Inferior parietal cortex (tissue), 1 donor: ENCODE results near the gene ZNF275.
"Not testable (repeated sequence)": the region's sequence is repeated elsewhere in the genome, so short reads cannot be mapped to it uniquely, and the experiment has no call there.

Experiments
- DNase-seq: peaks from one replicate; pipeline ENCODE4 v3.0.0-alpha.2; 2016; ENCODE audit errors: extremely low spot score

Gene ZNF275

GRCh38 chrX:153387987-153388721, 54.2 kb downstream of the ZNF275 start:
- DNase-seq, result no peak

DNA sequence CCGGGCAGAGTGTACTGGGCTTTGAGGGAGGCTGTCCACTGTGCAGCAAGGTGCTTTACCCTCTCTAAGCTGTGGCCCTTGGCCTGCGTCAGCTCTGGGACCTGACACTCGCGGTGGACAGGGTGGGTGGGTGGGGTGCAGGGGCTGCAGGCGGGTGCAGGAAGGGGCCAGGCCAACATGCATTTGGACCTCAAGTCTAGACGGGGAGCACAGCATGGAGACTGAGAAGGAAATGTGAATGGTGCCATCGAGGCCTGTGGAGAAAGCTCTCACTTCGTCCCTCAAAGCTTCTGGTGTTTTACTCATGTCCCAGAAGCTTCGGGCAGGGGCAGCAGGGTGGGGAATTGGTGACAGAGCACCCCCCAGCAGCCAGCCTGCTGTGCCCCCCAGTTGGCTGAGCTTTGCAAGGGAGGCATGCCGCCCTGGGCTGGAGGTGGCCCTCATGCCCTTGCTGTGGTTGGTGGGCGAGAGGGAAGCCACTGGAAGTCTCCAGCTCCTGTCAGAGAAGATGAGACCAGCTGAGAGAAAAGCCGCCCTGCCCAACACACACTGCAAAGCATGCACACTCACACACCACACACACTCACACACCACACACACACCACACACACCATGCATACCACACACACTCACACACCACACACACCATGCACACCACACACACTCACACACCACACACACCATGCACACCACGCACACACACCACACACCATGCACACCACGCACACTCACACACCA, 54.9 kb downstream of the ZNF275 start:
- no peak for DNase-seq

- not testable (repeated sequence) for DNase-seq
These were observed 55.5 kb downstream of the ZNF275 start for GRCh38 chrX:153389460-153389768.

- no peak for DNase-seq
These were observed 58.8 kb downstream of the ZNF275 start for GRCh38 chrX:153392642-153393321.

GRCh38 chrX:153394612-153395011, 60.7 kb downstream of the ZNF275 start:
- no peak for DNase-seq

DNA sequence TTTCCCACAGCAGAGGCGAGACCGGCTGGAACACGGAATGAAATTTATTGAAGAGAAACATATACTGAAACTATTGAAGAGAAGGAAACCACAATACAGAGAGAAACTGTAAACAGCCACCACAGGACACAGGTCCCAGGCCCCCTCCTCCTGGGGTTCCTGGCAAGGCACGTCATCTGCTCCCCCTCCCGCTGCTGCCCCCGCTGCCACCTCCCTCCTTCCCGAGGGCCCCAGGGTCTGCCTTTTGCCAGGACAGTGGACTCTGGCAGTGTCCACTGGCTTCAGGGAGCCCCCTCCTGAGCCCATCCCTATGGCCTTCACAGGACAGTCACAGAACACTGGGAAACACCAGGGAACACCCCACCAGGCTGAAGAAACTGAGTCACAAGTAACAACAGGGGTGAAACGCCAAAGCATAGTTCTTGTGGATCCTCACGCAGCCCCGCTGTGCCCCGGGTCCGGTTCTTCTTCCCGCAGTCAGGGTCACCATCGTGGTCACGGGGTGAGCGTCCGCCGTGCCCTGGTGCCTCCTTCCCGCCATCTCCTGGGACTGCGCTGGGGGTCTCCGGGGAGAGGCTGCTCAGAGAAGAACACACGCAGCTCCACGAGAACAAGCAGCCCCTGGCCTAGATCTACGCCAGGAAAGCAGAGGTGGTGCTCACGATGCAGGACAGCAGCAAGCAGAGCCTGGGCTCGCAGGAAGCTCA, 61.8 kb downstream of the ZNF275 start:
- no peak for DNase-seq

GRCh38 chrX:153396320-153397195, 62.6 kb downstream of the ZNF275 start:
- DNase-seq, result no peak

- no peak for DNase-seq
These were observed 63.5 kb downstream of the ZNF275 start for GRCh38 chrX:153397256-153397960.

- no peak for DNase-seq
These were observed 64.5 kb downstream of the ZNF275 start for GRCh38 chrX:153398275-153398960.

GRCh38 chrX:153400146-153401132, 66.5 kb downstream of the ZNF275 start:
- DNase-seq, result no peak

DNA sequence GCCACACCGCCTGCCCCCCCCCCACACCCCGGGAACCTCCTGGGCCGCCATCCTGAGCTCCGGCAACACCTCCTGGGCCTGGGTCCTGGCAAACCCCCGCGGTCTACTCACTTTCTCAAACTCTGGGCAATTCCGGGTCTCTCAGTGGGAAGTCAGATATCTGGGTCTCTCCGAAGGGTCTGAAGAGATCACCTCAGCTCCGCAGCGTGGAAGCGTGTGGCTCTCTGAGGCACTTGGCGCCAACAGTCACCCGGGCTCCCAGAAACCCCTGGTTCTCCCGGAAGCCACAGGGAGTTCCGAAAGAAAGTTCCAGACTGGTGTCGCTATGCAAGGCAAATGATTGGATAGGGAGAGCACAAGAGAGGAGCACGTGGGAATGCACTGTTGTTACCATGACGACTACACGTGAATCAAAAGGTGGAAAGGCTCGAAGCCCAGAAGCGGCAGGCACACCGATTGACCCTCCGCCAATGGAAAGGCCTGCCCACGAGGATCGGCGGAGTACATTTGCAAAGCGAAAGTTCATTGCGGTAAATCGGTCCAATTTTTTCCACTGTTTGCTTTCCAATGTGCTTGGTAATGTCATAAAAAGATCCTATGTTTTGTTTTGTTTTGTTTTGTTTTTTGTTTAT, 67.3 kb downstream of the ZNF275 start, which contains the start of gene PNMA6E:
PNMA6E (minus strand) TSS at position 218 of the 632 bp plus-strand sequence. CDS start 2,501 bp downstream, outside the sequence.
- no peak for DNase-seq
